Retinal pigment epithelial cell (primary cell): ENCODE data around the gene ARHGAP4.

Experiments used
- DNase-seq: peaks from one replicate; pipeline ENCODE4 v3.0.0-alpha.2; 2010; ENCODE audit warnings: low read depth
- H3K4me3 ChIP-seq: 2 replicates; pipeline ENCODE4 v1.5.1; 2011; ENCODE audit warnings: mild to moderate bottlenecking, low read length, control low read depth, moderate library complexity
- TF ChIP-seq, protein P1 (sequence below): conservative IDR thresholded peaks from 2 replicates; pipeline ENCODE4 v1.5.1; 2011; ENCODE audit warnings: low read depth, low read length, control low read depth, inconsistent platforms

Gene ARHGAP4

GRCh38 chrX:153971450-153972367, 45.6 kb upstream of the ARHGAP4 start, which contains the start of gene HCFC1:
Gene HCFC1 (minus strand): TSS chrX:153971818. CDS start chrX:153970840, 978 bp downstream.
- peak; percentile 62 for DNase-seq
- H3K4me3 ChIP-seq: peak within 1 kb of the TSS; percentile 95
- TF ChIP-seq, protein P1, sequence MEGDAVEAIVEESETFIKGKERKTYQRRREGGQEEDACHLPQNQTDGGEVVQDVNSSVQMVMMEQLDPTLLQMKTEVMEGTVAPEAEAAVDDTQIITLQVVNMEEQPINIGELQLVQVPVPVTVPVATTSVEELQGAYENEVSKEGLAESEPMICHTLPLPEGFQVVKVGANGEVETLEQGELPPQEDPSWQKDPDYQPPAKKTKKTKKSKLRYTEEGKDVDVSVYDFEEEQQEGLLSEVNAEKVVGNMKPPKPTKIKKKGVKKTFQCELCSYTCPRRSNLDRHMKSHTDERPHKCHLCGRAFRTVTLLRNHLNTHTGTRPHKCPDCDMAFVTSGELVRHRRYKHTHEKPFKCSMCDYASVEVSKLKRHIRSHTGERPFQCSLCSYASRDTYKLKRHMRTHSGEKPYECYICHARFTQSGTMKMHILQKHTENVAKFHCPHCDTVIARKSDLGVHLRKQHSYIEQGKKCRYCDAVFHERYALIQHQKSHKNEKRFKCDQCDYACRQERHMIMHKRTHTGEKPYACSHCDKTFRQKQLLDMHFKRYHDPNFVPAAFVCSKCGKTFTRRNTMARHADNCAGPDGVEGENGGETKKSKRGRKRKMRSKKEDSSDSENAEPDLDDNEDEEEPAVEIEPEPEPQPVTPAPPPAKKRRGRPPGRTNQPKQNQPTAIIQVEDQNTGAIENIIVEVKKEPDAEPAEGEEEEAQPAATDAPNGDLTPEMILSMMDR: no peak

- TF ChIP-seq, protein P1: no peak
Measured at GRCh38 chrX:153971124-153971449, 45.0 kb upstream of the ARHGAP4 start.

DNA sequence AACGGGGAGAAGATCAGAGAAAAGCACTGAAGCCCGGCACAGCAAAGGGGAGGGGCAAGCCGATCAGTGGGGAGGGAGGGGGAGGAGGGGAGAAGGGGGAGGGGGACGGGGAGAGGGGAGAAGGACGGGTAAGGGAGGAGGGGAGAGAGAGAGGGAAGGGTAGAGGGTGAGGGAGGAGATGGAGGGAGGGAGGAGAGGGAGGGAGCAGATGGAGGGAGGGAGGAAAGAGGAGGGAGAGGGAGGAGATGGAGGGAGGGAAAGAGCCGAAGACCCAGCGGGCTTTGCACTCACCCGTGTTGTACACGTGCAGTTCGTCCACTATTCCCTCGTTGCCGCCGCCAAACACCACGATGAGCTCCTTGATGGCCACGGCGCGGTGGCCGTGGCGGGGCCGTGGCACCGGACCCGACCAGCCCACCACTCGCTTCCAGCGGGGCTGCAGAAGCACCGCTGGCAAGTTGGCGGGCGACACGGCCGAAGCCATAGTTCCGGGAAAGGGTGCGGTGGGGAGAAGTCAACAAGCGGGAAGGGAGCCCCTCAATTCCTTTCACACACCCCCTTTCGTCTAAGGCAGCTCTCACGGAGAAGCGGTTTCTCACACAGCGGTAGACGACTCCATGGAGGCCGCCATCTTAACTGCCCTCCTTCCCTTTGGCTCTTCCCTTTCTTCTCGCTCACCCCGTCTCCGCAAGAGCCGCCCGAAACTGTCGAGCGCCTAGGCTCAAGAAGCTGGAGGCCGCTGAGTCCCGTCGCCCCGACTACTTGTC, 44.5 kb upstream of the ARHGAP4 start:
- TF ChIP-seq, protein P1: no peak

More at GRCh38 chrX:153971124-153971449, 45.0 kb upstream of the ARHGAP4 start:
- H3K4me3 ChIP-seq: peak overlapping the region; percentile 95
- peak; percentile 63 for DNase-seq

GRCh38 chrX:153969904-153970356, 43.9 kb upstream of the ARHGAP4 start:
- TF ChIP-seq, protein P1: no peak
- H3K4me3 ChIP-seq: peak overlapping the region; percentile 95
- DNase-seq: no peak

More for the DNA sequence above, 44.5 kb upstream of the ARHGAP4 start:
- peak; percentile 25 for DNase-seq
- peak overlapping the region; percentile 95 for H3K4me3 ChIP-seq

GRCh38 chrX:153969125-153969903, 43.2 kb upstream of the ARHGAP4 start:
- TF ChIP-seq, protein P1: no peak

GRCh38 chrX:153968754-153969124, 42.7 kb upstream of the ARHGAP4 start:
- TF ChIP-seq, protein P1: peak; percentile 45
- peak overlapping the region; percentile 95 for H3K4me3 ChIP-seq
- DNase-seq: no peak

More at GRCh38 chrX:153969125-153969903, 43.2 kb upstream of the ARHGAP4 start:
- H3K4me3 ChIP-seq: peak overlapping the region; percentile 95
- DNase-seq: no peak
